HG02938 (cell line): Measurements from ENCODE around the gene SLC7A9.

Source experiments
- ATAC-seq: cut with Tn5 transposase; IDR thresholded peaks from one replicate; pipeline ENCODE4 v1.9.1; 2021; ENCODE audit warnings: mild to moderate bottlenecking, moderate library complexity; ENCODE audit not compliant: unreplicated experiment

Gene SLC7A9

DNA sequence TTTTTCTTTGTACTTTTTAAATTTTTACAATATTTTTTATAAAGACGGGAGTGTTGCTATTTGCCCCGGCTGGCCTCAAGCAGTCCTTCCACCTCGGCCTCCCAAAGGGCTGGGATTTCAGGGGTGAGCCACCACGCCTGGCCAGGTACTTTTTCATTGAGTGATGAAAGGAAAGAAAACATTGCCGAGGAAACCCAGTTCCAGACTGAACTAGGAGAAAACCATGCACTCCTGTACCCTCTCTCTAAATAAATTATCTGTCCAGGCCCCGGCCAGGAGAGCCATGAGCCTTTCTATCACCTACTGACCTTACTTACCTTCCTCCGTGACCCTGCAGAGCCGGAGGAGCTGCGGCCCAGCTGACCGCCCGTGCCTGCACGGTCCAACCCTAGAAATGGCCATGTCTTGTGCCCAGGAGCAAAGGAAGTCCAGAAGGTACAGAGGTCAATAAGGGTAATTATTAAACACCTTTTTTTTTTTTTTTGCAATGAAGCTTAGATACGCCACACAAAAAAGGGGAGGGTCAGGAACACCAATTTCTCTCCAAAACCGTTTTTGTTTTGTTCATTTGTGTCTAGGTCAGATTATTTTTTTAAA, at the start of gene SLC7A9:
Gene SLC7A9, minus strand, starts transcription at position 399 of the 597 bp plus-strand sequence. CDS start 1,233 bp downstream, outside the sequence.
- no peak for ATAC-seq

- no peak for ATAC-seq
Measured at GRCh38 chr19:32919365-32919764, 49.8 kb upstream of the SLC7A9 start.

- ATAC-seq: no peak
Measured at GRCh38 chr19:32917616-32917996, 48.0 kb upstream of the SLC7A9 start.

DNA sequence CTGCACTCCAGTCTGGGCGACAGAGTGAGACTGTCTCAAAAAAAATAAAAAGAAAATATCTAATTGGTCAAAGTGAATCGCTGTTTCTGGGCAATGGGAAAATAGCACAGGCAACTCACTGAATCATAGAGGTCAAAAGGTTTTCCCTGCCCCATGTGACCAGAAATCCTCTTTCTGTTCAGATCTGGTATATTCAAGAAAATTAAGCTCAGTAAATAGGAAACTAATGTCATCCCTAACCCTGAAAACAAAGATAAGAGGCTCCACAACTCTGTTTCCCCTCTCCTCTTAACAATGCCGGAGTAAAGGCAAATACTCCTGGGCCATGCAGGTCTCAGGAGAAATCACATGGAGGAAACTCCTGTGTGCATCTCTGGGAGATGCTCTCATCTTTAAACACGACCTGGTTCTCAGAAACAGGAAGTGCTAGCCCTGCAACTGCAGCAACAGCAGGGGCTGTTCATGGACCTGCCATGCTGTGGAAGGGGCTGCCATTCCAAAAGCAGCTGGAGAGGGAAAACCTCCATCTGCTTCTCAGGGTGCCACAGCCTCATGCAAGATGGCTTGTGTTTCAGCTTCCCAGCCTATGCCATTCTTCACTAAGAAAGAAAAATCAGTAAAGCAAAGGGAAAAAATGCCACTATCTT, 47.5 kb upstream of the SLC7A9 start:
- no peak for ATAC-seq

- no peak for ATAC-seq
Measured at GRCh38 chr19:32914879-32915660, 45.5 kb upstream of the SLC7A9 start.

GRCh38 chr19:32911467-32911866, 41.9 kb upstream of the SLC7A9 start:
- ATAC-seq: no peak

GRCh38 chr19:32910874-32911273, 41.3 kb upstream of the SLC7A9 start:
- ATAC-seq: no peak

- ATAC-seq: no peak
Measured at GRCh38 chr19:32910094-32910493, 40.5 kb upstream of the SLC7A9 start.

GRCh38 chr19:32909257-32909656, 39.7 kb upstream of the SLC7A9 start:
- ATAC-seq: no peak

- ATAC-seq: no peak
Measured at GRCh38 chr19:32908641-32909190, 39.1 kb upstream of the SLC7A9 start.

DNA sequence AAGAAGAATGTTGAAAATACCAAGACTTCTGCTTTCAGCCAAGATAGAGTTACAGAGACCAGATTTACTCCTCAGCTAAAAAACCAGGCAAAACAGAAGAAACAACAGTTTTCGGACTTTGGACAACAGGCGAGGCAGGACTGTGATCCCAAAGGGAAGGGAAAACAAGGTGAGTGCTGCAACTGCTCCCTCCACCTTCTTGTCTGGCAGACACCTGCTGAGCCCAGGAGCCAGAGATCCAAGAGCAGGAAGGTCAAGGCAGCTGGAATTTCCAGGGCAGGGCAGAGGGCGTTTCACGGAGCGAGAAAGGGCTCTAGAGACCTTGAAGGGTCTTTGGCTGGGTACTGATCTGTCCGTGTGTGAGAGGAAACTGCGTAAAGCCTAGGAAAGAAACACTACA, 32.9 kb upstream of the SLC7A9 start:
- ATAC-seq: no peak

GRCh38 chr19:32901504-32902161, 32.1 kb upstream of the SLC7A9 start:
- no peak for ATAC-seq

DNA sequence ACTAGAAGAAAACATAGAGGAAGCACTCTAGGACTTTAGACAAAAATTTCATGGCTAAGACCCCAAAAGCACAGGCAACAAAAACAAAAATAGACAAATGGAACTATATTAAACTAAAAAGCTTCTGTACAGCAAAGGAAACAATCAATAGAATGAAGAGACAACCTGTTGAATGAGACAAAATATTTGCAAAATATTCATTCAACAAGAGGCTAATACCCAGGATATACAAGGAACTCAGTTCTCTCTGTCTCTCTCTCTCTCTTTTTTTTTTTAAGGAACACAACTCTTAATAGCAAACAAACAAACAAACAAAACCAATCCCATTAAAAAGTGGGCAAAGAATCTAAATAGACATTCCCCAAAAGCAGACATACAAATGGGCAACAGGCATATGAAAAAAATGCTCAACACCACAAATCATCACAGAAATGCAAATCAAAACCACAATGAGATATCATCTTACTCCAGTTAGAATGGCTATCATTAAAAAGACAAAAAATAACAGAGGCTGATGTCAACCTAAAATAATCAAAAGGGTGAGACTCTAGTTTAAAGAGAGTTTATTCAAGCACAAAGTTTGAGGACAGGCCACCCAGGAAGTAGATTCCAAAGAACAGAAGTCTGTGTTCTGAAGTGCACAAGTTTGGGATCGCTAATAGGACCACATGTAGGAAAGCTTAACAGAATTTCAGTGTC, 27.1 kb upstream of the SLC7A9 start:
- no peak for ATAC-seq

GRCh38 chr19:32895384-32895783, 25.8 kb upstream of the SLC7A9 start:
- peak; percentile 89 for ATAC-seq

- no peak for ATAC-seq
Measured at GRCh38 chr19:32891609-32892008, 22.0 kb upstream of the SLC7A9 start.

DNA sequence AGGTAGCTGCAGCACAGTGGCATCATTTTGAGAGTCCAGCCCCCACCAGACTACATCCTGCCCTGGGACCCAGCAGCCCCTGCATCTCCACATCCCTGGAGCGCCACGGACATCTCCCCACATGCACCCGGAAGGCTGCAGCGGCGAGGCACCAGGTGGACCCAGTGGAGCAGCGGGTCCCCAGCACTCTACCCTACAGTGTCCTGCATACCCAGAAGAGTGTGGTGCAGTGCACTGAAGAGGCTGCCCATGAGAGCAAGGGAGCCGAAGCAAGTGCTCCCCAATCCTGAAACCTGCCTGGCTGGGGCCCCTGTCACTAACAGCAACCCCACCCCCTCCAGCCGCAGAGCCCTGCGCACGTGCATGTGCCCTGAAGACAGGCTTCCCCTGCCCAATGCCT, 21.3 kb upstream of the SLC7A9 start:
- no peak for ATAC-seq

DNA sequence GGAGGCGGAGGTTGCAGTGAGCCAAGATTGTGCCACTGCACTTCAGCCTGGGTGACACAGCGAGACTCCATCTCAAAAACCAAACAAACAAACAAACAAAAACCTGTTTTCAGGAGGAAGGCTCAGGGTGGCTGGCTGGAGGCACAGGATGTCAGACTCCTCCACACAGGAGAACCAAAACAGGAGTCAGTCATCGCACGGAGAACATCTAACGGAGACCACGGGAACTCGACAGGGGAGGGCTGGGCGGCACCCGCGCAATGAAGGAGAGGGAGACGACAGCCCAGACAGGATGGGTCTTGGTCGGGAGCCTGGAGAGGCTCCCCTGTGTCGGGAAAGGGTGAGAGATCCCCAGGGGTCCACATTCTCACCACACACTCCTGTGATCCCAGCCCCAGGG, 20.8 kb upstream of the SLC7A9 start:
- no peak for ATAC-seq

DNA sequence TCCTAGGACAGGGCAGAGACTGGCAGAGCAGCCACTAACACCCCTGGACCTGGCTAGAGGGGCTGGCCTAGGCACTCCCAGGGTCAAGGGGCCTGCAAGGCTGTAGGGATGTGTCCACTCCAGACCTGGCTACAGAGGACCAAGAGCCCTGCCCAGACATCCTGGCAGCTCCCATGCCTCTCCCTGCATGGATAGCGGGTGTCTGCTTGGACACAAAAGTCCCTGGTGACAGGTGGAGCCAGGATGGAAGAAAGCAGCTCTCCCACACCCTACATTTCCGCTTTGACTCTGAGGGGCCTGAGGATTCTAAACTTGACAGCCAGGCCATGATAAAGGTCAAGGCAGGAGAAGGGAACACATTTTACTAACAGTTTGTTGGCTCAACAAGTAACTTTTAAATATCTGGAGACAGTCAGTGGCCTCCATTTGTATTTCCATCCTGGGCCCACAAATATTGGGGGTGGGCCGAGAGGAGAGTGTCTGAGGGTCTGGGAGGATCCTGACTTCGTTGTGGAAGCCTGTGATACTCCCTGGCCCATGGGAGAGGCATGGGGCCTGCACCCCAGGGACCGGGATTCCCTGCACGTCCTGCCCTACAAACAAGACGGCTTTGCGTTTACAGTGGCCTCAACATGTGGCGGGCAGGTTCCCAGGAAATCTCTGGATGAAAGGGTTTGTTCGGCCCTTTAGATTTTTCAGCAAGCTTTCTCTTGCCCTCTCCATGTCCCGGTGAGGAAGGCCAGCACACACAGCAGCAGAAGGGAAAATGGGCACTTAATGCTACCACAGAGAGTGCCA, 19.8 kb upstream of the SLC7A9 start:
- ATAC-seq: no peak

- ATAC-seq: no peak
Measured at GRCh38 chr19:32887572-32888215, 18.1 kb upstream of the SLC7A9 start.
